GM12892 (cell line): ENCODE data around the gene ATP2A1.

ENCODE experiments used
- POLR2A ChIP-seq: IDR thresholded peaks from 2 replicates; pipeline ENCODE4 v1.6.1; 2011; ENCODE audit warnings: low read depth, low read length, control low read depth
- POLR2AphosphoS5 ChIP-seq: IDR thresholded peaks from 2 replicates; pipeline ENCODE4 v1.6.1; 2011; ENCODE audit warnings: low read depth, low read length, control low read depth
- TAF1 ChIP-seq: IDR thresholded peaks from 2 replicates; pipeline ENCODE4 v1.6.1; 2011; ENCODE audit warnings: low read depth, mild to moderate bottlenecking, control low read depth, low read length, borderline replicate concordance

DNA sequence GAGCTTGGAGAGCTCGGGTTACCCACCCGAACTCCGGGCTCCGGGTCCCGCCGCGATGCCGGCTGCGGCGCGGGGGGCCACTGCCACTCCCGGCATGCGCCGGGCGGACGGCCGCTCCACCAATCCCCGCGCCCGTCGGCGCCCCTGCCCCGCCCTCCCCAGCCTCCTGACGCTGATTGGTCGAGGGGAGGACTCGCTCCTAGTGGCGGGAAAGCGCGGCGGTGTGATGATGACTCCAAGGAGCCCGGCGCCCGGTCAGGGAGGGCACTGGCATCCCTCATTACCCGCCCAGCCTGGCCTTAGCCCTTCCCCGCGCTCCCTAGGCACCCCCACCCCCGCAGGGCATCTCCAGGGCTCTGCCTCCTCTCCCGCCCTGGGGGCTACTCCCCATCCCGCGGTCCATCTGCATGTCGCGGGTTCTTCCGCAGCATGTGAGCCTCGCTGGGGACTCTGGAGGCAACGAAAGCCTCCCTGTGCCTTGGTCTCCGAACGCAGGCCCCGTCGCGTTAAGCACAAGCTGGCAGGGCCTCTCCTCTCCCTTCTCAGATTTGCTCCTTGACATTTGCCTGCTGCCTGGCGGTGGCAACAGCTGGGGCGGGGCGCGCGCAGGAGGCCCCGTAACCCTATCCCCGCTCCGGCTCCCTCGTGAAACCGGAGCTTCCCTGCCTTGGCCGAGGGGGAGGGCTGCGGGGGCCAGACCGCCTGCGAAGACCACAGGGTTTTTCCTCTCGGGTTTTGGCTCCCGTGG lies 1.7 kb downstream of the ATP2A1 start:
- TF ChIP-seq POLR2AphosphoS5 (peak; percentile 51; the same call in 1 of the 2 replicates), POLR2A (peak; percentile 76), TAF1 (0 out of 2 replicates have a peak, but pooled peaks have one; percentile 7)
